Measurements from ENCODE around the gene PLET1. TPM values are rescaled to one million over a fixed set of nuclear protein-coding genes. Genes with fewer than 3 reads are reported as not detected.

PLET1 gene
- total and polyA plus RNA-seq, 2 of the 4 experiments (the other 2 are of a cell fraction), result not detected

- no peak overlapping the region for H4K8ac ChIP-seq (ENCODE audit: low read depth in 2 of 2, low read length in 2 of 2)
- no peak overlapping the region for H2BK20ac ChIP-seq (ENCODE audit: low read depth, low read length)
- no TSS peak for BruUV-seq (replicated peaks)
- peaks cover 3% of the 10 kb centered on the region; the same call in 1 of the 2 replicates for H3K9me3 ChIP-seq (ENCODE audit: control insufficient read depth, insufficient read depth, low read length)
- no peaks in the 10 kb centered on the region for H3K36me3 ChIP-seq (ENCODE audit: control insufficient read depth, insufficient read depth, low read length)
- H4K20me1 ChIP-seq (ENCODE audit: insufficient read depth, low read length), result no peaks in the 10 kb centered on the region
- no peak overlapping the region for H2AK5ac ChIP-seq (ENCODE audit: low read depth, low read length)
- peaks cover 13% of the 10 kb centered on the region; the same call in 1 of the 2 replicates for H3K9me1 ChIP-seq (ENCODE audit: insufficient read depth, low read length)
- H3K14ac ChIP-seq (replicated peaks; ENCODE audit: low read depth, low read length), result no peak overlapping the region
- dilution Hi-C loops (cut with HindIII; ENCODE audit: low sequenced_read_pairs, unreplicated experiment) (no loop called here), in situ Hi-C loops (cut with MboI; ENCODE audit: low sequenced_read_pairs) (no loop called here), intact Hi-C loops (cut with micrococcal nuclease) (loop anchor here (10.0 kb wide), 1 partner anchor 1567 kb away; the partner anchor contains the start of gene USP28)
- H3K27ac ChIP-seq (ENCODE audit: insufficient read depth, low read length), result no peak overlapping the region
- H2BK5ac ChIP-seq (ENCODE audit: low read depth, low read length, poor library complexity, severe bottlenecking), result no peak overlapping the region
- no peak overlapping the region for H3K56ac ChIP-seq (ENCODE audit: extremely low read depth, insufficient read depth, low read length)
- H4K91ac ChIP-seq (ENCODE audit: insufficient read depth, low read depth, low read length), result no peak overlapping the region
- H2BK120ac ChIP-seq (ENCODE audit: low read depth, low read length), result no peak overlapping the region
- no peaks in the 10 kb centered on the region for H3K27me3 ChIP-seq (ENCODE audit: control insufficient read depth, insufficient read depth, low read length)
- H3K79me1 ChIP-seq (ENCODE audit: low read depth in 1 of 2, low read length in 2 of 2), result no peaks in the 10 kb centered on the region
- no peak overlapping the region for H3K18ac ChIP-seq (ENCODE audit: low read depth, low read length)
- ATAC-seq (ENCODE audit: low read depth), result no peak
- H3K9ac ChIP-seq (ENCODE audit: low read depth, low read length), result no peak overlapping the region
- peaks cover 2% of the 10 kb centered on the region for H3K4me1 ChIP-seq (ENCODE audit: control insufficient read depth, insufficient read depth, low read length)
- H3K4me2 ChIP-seq (ENCODE audit: low read depth, low read length), result no peak overlapping the region
- no peak overlapping the region for H3K23ac ChIP-seq (ENCODE audit: low read depth, low read length)
- no peak overlapping the region for H3K4me3 ChIP-seq (ENCODE audit: insufficient read depth, low read depth, low read length)
- ChIA-PET POLR2A (ENCODE audit: unreplicated experiment) (no interaction called here), CTCF (no interaction called here)
- DNase-seq, result no peak
- TF ChIP-seq BHLHE40 (IDR thresholded peaks at IDR 0.05; ENCODE audit: low read depth, low read length) (no peak), POLR2A (IDR thresholded peaks at IDR 0.05; ENCODE audit: low read depth, low read length) (no peak), MXI1 (IDR thresholded peaks at IDR 0.05; ENCODE audit: borderline replicate concordance, low read depth, low read length) (no peak), RAD21 (IDR thresholded peaks at IDR 0.05; ENCODE audit: low read length) (no peak), NFE2L2 (IDR thresholded peaks at IDR 0.05; ENCODE audit: low read depth, low read length) (no peak), SMC3 (IDR thresholded peaks at IDR 0.05; ENCODE audit: low read depth, low read length) (no peak), USF2 (IDR thresholded peaks at IDR 0.05; ENCODE audit: low read depth, low read length) (no peak), MAFK (IDR thresholded peaks at IDR 0.05; ENCODE audit: low read depth, low read length) (no peak), CEBPB (IDR thresholded peaks at IDR 0.05; ENCODE audit: low read depth, low read length) (no peak), RFX5 (IDR thresholded peaks at IDR 0.05; ENCODE audit: low read depth, low read length) (no peak), RCOR1 (IDR thresholded peaks at IDR 0.05; ENCODE audit: insufficient replicate concordance, low read length) (no peak), ELK1 (IDR thresholded peaks at IDR 0.05; ENCODE audit: borderline replicate concordance, low read depth, low read length) (no peak), MAZ (IDR thresholded peaks at IDR 0.05; ENCODE audit: borderline replicate concordance, low read depth, low read length) (no peak), CHD1 (IDR thresholded peaks at IDR 0.05; ENCODE audit: low read depth, low read length) (no peak), FOS (IDR thresholded peaks at IDR 0.05; ENCODE audit: low read depth, low read length) (no peak)
- TF ChIP-seq, protein P1, sequence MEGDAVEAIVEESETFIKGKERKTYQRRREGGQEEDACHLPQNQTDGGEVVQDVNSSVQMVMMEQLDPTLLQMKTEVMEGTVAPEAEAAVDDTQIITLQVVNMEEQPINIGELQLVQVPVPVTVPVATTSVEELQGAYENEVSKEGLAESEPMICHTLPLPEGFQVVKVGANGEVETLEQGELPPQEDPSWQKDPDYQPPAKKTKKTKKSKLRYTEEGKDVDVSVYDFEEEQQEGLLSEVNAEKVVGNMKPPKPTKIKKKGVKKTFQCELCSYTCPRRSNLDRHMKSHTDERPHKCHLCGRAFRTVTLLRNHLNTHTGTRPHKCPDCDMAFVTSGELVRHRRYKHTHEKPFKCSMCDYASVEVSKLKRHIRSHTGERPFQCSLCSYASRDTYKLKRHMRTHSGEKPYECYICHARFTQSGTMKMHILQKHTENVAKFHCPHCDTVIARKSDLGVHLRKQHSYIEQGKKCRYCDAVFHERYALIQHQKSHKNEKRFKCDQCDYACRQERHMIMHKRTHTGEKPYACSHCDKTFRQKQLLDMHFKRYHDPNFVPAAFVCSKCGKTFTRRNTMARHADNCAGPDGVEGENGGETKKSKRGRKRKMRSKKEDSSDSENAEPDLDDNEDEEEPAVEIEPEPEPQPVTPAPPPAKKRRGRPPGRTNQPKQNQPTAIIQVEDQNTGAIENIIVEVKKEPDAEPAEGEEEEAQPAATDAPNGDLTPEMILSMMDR (conservative IDR thresholded peaks at IDR 0.05; ENCODE audit: low read depth, low read length), result no peak
- H3K4ac ChIP-seq (ENCODE audit: low read depth, low read length), result no peak overlapping the region
- no peak overlapping the region for H4K5ac ChIP-seq (ENCODE audit: low read depth, low read length)
- H2AFZ ChIP-seq (replicated peaks; ENCODE audit: low read length, poor library complexity), result no peak overlapping the region
- H2AK9ac ChIP-seq (replicated peaks; ENCODE audit: low read depth, low read length, poor library complexity), result no peak overlapping the region
- no peak overlapping the region for H2BK15ac ChIP-seq (ENCODE audit: low read depth, low read length)
Observed at GRCh38 chr11:112307616-112308015, 47.0 kb upstream of the PLET1 start.
